Pulmonary artery endothelial cell (primary cell): ENCODE measurements around the gene GAS1. TPM values are rescaled to one million over a fixed set of nuclear protein-coding genes. Genes with fewer than 3 reads are reported as not detected.

Experiments used
- DNase-seq: peaks from one replicate; pipeline ENCODE4 v3.0.0-alpha.2; 2011; ENCODE audit warnings: low read depth, low spot score
- total RNA-seq: library from RNA; depleted of rRNA; stranded (reverse); fragments of >200 nt; gene quantifications from 2 replicates; pipeline ENCODE4 v1.2.3, GENCODE V29; 2014

The GAS1 gene
- total RNA-seq, 1 donor from 2014 or later: 0.13 TPM

GRCh38 chr9:86926145-86926544 lies 21.2 kb downstream of the GAS1 start:
- DNase-seq: no peak

GRCh38 chr9:86925686-86926085 lies 21.6 kb downstream of the GAS1 start:
- DNase-seq: no peak

GRCh38 chr9:86924206-86924605 lies 23.1 kb downstream of the GAS1 start:
- DNase-seq: no peak

DNA sequence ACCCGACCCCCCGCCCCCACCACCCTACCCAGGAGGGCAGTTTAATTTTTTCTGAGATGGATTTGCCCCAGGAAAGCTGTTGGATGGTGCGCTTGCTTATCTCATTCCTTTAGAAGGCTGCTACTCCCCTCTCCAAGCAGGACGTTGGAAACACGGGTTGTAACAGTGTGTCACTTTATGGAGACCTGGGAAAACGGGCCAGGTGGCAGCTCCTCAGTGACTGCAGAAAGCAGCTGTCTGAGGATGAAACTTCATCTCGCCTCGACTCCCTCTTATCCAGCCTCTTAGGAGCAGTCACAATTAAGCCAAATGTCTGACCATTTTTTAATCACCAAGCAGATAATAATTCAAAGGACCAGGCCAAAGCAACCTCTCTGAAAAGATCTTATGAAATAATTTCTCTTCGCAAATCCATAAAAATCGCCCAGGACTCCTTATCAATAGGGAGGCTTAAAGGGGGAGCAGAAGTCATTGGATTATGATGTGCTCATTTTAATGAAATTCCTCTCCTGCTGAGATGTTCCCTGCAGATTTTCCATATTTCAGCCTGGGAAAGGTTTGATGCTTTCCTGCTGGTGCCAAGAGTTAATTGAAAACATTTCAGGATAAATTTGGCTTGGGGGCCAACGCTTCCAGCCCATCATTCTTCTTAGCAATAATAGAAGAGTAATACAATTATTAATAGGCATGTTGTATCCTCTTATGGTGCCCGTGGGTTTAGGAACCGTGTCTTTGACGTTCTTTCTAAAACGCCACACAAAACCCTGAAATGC lies 26.0 kb downstream of the GAS1 start:
- no peak for DNase-seq

GRCh38 chr9:86918556-86918955 lies 28.8 kb downstream of the GAS1 start:
- DNase-seq: no peak

DNA sequence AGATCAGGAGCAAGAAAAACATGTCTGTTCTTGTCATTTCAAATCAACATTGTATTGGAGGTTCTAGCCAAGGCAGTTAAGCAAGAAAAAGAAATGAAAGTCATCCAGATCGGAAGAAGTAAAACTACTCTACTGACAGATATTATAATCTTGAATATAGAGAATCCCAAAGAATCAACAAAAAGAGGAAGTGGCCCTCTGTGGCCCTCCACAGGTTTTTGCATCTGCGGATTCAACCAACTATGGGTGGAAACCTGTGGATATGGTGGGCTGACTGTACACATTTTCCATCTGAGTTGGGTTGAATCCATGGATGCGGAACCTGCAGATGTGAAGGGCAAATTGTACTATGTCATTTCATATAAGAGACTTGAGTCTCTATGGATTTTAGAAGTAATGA lies 35.1 kb downstream of the GAS1 start:
- DNase-seq: no peak

- no peak for DNase-seq
Observed at GRCh38 chr9:86909388-86909787, 37.9 kb downstream of the GAS1 start.

- DNase-seq: no peak
Observed at GRCh38 chr9:86908261-86908660, 39.0 kb downstream of the GAS1 start.

GRCh38 chr9:86907346-86907745 lies 40.0 kb downstream of the GAS1 start:
- no peak for DNase-seq

DNA sequence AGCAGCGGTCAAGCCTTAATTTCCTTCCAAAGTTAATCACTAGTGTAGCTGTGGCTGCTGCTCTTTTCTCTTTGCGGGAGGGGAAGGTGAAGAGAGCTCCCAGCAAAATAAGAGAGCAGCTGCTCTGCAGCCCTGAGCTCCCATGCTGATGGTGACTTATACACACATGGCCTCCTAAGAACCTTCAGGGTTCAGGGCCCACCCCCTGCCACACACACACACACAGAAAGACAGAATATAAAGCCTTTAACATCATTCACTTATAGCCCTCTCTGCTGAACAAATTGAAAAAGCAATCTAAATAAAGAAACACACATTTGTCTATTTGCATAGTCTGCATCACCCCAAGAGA lies 43.6 kb downstream of the GAS1 start:
- DNase-seq: no peak

- DNase-seq: no peak
Observed at GRCh38 chr9:86902991-86903733, 44.1 kb downstream of the GAS1 start.

DNA sequence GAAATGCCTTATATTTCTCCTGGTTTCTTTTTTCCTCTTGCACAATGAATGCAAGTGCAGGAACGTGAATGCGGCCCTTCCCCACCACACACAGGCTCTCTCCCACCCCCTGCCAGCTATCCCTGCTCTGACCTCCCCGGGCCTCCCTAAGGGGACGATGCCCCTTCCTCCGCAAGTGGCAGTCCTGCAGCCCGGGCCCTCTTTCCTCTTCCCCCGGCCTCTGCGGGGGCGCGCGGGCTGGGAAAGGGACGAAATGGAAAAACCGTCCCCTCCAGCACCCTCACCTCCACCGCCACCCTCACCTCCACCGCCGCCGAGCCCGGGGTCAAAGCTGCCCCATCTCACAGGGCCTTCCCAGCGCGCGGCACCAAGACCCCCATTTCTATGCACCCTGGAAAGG lies 44.7 kb downstream of the GAS1 start:
- no peak for DNase-seq

GRCh38 chr9:86902176-86902575 lies 45.1 kb downstream of the GAS1 start:
- no peak for DNase-seq

DNA sequence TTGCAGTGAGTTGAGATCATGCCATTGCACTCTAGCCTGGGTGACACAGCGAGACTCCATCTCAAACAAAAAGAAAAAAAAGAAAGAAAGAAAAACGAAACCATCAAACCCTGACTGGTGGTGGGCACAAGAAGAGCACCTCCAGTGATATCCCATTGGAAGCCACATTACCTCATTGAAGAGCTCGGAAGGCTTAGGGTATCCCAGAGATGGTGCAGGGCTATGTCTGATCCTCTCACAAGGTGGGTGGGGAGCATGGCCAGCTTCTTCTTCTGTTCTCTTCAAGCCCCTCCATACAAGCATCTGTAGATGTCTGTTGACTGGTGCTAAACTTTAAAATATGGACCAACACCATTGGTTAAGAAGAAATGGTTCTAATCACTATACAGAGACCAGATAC lies 45.8 kb downstream of the GAS1 start:
- DNase-seq: no peak
